Trophoblast cell (in vitro differentiated cells and primary cell): ENCODE results near the gene RPUSD1.

Experiments used
- DNase-seq, 2 donors: peaks; one replicate each; pipeline ENCODE4 v3.0.0-alpha.2; 2016
- H2AFZ ChIP-seq: 2 replicates; pipeline ENCODE4 v1.6.1; 2013; ENCODE audit warnings: low read length, moderate library complexity, mild to moderate bottlenecking; ENCODE audit not compliant: insufficient read depth, poor library complexity
- H2AK5ac ChIP-seq: 2 replicates; pipeline ENCODE4 v1.6.1; 2013; ENCODE audit warnings: mild to moderate bottlenecking, low read length
- H2BK120ac ChIP-seq: 2 replicates; pipeline ENCODE4 v1.6.1; 2013; ENCODE audit warnings: low read length, mild to moderate bottlenecking, moderate library complexity; ENCODE audit not compliant: insufficient read depth, poor library complexity
- H2BK12ac ChIP-seq: 2 replicates; pipeline ENCODE4 v1.6.1; 2013; ENCODE audit warnings: mild to moderate bottlenecking, low read length, moderate library complexity
- H2BK5ac ChIP-seq: 2 replicates; pipeline ENCODE4 v1.6.1; 2013; ENCODE audit warnings: low read length, low read depth, moderate library complexity, mild to moderate bottlenecking; ENCODE audit not compliant: poor library complexity
- H3K14ac ChIP-seq: 2 replicates; pipeline ENCODE4 v1.6.1; 2013; ENCODE audit warnings: mild to moderate bottlenecking, low read length
- H3K18ac ChIP-seq: 2 replicates; pipeline ENCODE4 v1.6.1; 2013; ENCODE audit warnings: mild to moderate bottlenecking, low read length
- H3K23ac ChIP-seq: 2 replicates; pipeline ENCODE4 v1.6.1; 2013; ENCODE audit warnings: low read length
- H3K27ac ChIP-seq: 2 replicates; pipeline ENCODE4 v1.5.1; 2013; ENCODE audit warnings: low read depth, mild to moderate bottlenecking, inconsistent platforms, low read length, moderate library complexity
- H3K27me3 ChIP-seq: 2 replicates; pipeline ENCODE4 v1.6.1; 2013; ENCODE audit warnings: inconsistent platforms, mild to moderate bottlenecking, low read length, moderate library complexity; ENCODE audit not compliant: insufficient read depth
- H3K36me3 ChIP-seq, 2 experiments: 1 replicate in 1 of 2; 2 replicates in 1 of 2; pipeline ENCODE4 v1.6.1; 2013; ENCODE audit warnings: low read length in 2 of 2, mild to moderate bottlenecking in 2 of 2, moderate library complexity in 1 of 2; ENCODE audit not compliant: insufficient read depth in 2 of 2, control insufficient read depth in 1 of 2
- H3K4ac ChIP-seq: 2 replicates; pipeline ENCODE4 v1.6.1; 2013; ENCODE audit warnings: low read depth, mild to moderate bottlenecking, low read length, moderate library complexity
- H3K4me1 ChIP-seq, 2 experiments: 1 replicate in 1 of 2; 2 replicates in 1 of 2; pipeline ENCODE4 v1.6.1; 2013; ENCODE audit warnings: low read length in 2 of 2, mild to moderate bottlenecking in 2 of 2, moderate library complexity in 1 of 2; ENCODE audit not compliant: insufficient read depth in 2 of 2, control insufficient read depth in 1 of 2
- H3K4me2 ChIP-seq: 2 replicates; pipeline ENCODE4 v1.6.1; 2013; ENCODE audit warnings: inconsistent platforms, mild to moderate bottlenecking, low read length, moderate library complexity
- H3K4me3 ChIP-seq: 2 replicates; pipeline ENCODE4 v1.5.1; 2013; ENCODE audit warnings: mild to moderate bottlenecking, low read depth, low read length, inconsistent platforms
- H3K79me1 ChIP-seq: one replicate; pipeline ENCODE4 v1.6.1; 2013; ENCODE audit warnings: low read length
- H3K79me2 ChIP-seq: 2 replicates; pipeline ENCODE4 v1.6.1; 2013; ENCODE audit warnings: low read length, mild to moderate bottlenecking; ENCODE audit not compliant: control insufficient read depth, insufficient read depth, poor library complexity
- H3K9ac ChIP-seq: 2 replicates; pipeline ENCODE4 v1.6.1; 2013; ENCODE audit warnings: mild to moderate bottlenecking, low read length
- H3K9me3 ChIP-seq: 2 replicates; pipeline ENCODE4 v1.6.1; 2013; ENCODE audit warnings: low read depth, mild to moderate bottlenecking, control low read depth, inconsistent platforms, low read length; ENCODE audit not compliant: insufficient read depth
- H4K12ac ChIP-seq: 2 replicates; pipeline ENCODE4 v1.6.1; 2013; ENCODE audit warnings: low read depth, mild to moderate bottlenecking, low read length, moderate library complexity
- H4K8ac ChIP-seq: 2 replicates; pipeline ENCODE4 v1.6.1; 2013; ENCODE audit warnings: low read depth, mild to moderate bottlenecking, low read length, moderate library complexity
- H4K91ac ChIP-seq: one replicate; pipeline ENCODE4 v1.6.1; 2013; ENCODE audit warnings: low read depth, mild to moderate bottlenecking, low read length, moderate library complexity
- WGBS: extraction: QIAGEN DNeasy Blood & Tissue Kit; methylation state at CpG from one replicate; pipeline ENCODE4 v1.1.7; 2013; ENCODE audit warnings: missing lambda C conversion rate; ENCODE audit not compliant: insufficient read length, insufficient coverage; ENCODE audit errors: extremely low coverage; 5-methylcytosine and 5-hydroxymethylcytosine counted together

The RPUSD1 gene

GRCh38 chr16:833411-833810 is 45.2 kb upstream of the RPUSD1 start:
- Histone ChIP-seq H2BK120ac (no peak overlapping the region), H2AFZ (no peak overlapping the region), H3K4me2 (no peak overlapping the region), H3K36me3 (no peaks in the 10 kb centered on the region), H3K27me3 (no peaks in the 10 kb centered on the region), H2BK12ac (no peak overlapping the region), H3K4me3 (no peak overlapping the region), H3K79me1 (no peaks in the 10 kb centered on the region), H2AK5ac (no peak overlapping the region), H3K4me1 (no peaks in the 10 kb centered on the region), H3K23ac (no peak overlapping the region), H4K12ac (no peak overlapping the region), H3K9me3 (peaks cover 38% of the 10 kb centered on the region), H3K27ac (no peak overlapping the region), H3K9ac (no peak overlapping the region), H3K18ac (no peak overlapping the region), H3K14ac (no peak overlapping the region), H3K4ac (no peak overlapping the region), H4K91ac (no peak overlapping the region), H2BK5ac (no peak overlapping the region), H4K8ac (no peak overlapping the region), H3K79me2 (no peaks in the 10 kb centered on the region)
- no peak for DNase-seq
- no CpG with 5 or more reads among the region's 14 CpGs for WGBS

DNA sequence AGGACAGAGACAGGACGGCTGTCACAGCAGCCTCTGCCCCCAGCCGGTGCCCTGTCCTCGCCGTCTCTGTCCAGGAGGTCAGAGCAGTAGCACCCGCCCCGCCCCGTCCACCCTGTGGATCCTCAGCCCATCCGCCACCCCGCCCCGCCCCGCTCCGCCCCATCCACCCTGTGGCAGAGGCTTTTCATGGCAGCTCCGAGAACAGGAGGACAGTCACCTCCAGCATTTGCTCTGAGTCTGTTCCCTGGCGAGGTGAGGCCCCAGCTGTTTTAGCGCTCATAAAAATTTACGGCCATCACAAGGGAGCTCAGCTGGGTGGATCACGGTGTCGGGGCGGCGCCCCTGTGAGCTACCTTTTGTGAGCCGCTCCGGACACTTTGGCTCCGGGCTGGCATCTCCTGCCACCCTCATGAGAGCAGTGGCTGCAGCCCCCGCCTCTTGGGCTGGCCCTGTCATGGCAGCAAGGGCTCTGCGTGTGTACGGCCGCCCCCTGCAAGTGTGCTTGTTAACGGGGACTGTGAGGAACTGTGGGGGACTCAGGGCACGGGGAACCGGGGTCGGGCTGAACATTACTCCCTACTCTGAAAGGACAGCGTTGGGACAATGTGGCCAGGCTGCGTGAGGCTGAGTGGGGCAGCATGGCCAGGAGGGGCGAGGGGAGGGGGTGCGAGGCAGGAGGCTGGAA is 44.6 kb upstream of the RPUSD1 start:
- no peak for DNase-seq
- Histone ChIP-seq H3K23ac (no peak overlapping the region), H3K9ac (no peak overlapping the region), H2AK5ac (no peak overlapping the region), H3K4me2 (no peak overlapping the region), H3K4me1 (no peaks in the 10 kb centered on the region), H2AFZ (no peak overlapping the region), H2BK12ac (no peak overlapping the region), H3K36me3 (no peaks in the 10 kb centered on the region), H3K79me2 (no peaks in the 10 kb centered on the region), H3K9me3 (peaks cover 41% of the 10 kb centered on the region), H4K8ac (no peak overlapping the region), H4K12ac (no peak overlapping the region), H2BK120ac (no peak overlapping the region), H4K91ac (no peak overlapping the region), H3K27me3 (no peaks in the 10 kb centered on the region), H3K18ac (no peak overlapping the region), H3K4me3 (no peak overlapping the region), H3K79me1 (no peaks in the 10 kb centered on the region), H3K27ac (no peak overlapping the region), H3K14ac (no peak overlapping the region), H2BK5ac (no peak overlapping the region), H3K4ac (no peak overlapping the region)
- no CpG with 5 or more reads among the region's 35 CpGs for WGBS

- no peak overlapping the region for H3K4me3 ChIP-seq
- peaks cover 47% of the 10 kb centered on the region for H3K9me3 ChIP-seq
- no peak overlapping the region for H3K14ac ChIP-seq
- H3K4me1 ChIP-seq: no peaks in the 10 kb centered on the region
- no peak overlapping the region for H3K18ac ChIP-seq
- H3K36me3 ChIP-seq: no peaks in the 10 kb centered on the region
- H2AFZ ChIP-seq: no peak overlapping the region
- H3K79me1 ChIP-seq: no peaks in the 10 kb centered on the region
- WGBS: no CpG with 5 or more reads among the region's 27 CpGs
- H2BK12ac ChIP-seq: no peak overlapping the region
- no peak overlapping the region for H4K8ac ChIP-seq
- H3K4me2 ChIP-seq: no peak overlapping the region
- H2BK5ac ChIP-seq: no peak overlapping the region
- no peak for DNase-seq
- no peaks in the 10 kb centered on the region for H3K27me3 ChIP-seq
- no peak overlapping the region for H3K4ac ChIP-seq
- no peak overlapping the region for H4K12ac ChIP-seq
- H3K27ac ChIP-seq: no peak overlapping the region
- no peak overlapping the region for H2AK5ac ChIP-seq
- H4K91ac ChIP-seq: no peak overlapping the region
- H3K9ac ChIP-seq: no peak overlapping the region
- H3K79me2 ChIP-seq: no peaks in the 10 kb centered on the region
- H2BK120ac ChIP-seq: no peak overlapping the region
- no peak overlapping the region for H3K23ac ChIP-seq
Observed at GRCh38 chr16:831571-832413, 43.6 kb upstream of the RPUSD1 start.

DNA sequence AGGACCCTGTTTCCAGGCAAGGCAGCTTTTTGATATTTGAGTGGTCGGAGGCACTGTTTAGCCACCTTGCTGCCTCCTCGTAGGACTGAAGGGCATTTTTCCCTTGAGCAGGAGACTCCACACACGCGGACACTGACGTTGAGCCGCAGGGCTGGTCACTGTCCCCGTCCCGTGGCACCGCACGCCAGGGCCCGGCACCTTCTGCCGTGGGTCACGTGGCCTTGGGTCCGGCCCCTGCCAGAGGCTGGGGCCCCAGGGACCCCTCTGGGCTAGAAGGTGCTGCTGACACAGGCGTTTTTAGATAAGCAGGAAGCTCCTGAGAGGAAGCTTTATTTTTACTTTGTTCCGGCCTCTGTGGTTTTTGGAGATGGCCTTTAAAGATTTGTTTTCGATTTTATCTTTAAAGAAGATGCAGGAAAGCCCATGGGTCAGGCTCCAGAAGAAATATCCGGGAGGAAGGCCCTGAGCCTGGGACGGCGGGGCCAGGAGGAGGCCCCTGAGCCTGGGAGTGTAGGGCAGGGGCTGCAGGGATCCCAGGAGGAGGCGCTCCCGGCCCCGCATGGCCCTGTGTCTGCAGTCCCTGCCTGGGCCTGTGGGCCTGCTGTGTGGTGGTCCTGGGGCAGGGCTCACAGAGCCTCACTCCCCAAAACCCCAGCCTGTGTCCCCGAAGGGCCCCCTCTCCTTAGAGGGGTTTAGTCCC is 42.8 kb upstream of the RPUSD1 start:
- Histone ChIP-seq H3K14ac (no peak overlapping the region), H2AK5ac (no peak overlapping the region), H3K4me2 (no peak overlapping the region), H3K23ac (no peak overlapping the region), H3K9me3 (peaks cover 45% of the 10 kb centered on the region), H3K27ac (no peak overlapping the region), H3K79me2 (no peaks in the 10 kb centered on the region), H4K12ac (no peak overlapping the region), H3K4me3 (no peak overlapping the region), H2BK5ac (no peak overlapping the region), H2BK120ac (no peak overlapping the region), H3K4me1 (no peaks in the 10 kb centered on the region), H3K27me3 (no peaks in the 10 kb centered on the region), H2AFZ (no peak overlapping the region), H3K79me1 (no peaks in the 10 kb centered on the region), H4K91ac (no peak overlapping the region), H3K9ac (no peak overlapping the region), H3K36me3 (no peaks in the 10 kb centered on the region), H2BK12ac (no peak overlapping the region), H4K8ac (no peak overlapping the region), H3K4ac (no peak overlapping the region), H3K18ac (no peak overlapping the region)
- DNase-seq: no peak
- no CpG with 5 or more reads among the region's 24 CpGs for WGBS
